HG03097 (cell line): ENCODE measurements around the gene ADD2.
"Not testable (repeated sequence)": the region's sequence is repeated elsewhere in the genome, so short reads cannot be mapped to it uniquely, and the experiment has no call there.

Experiments
- ATAC-seq: cut with Tn5 transposase; IDR thresholded peaks from one replicate; pipeline ENCODE4 v1.9.1; 2021; ENCODE audit not compliant: unreplicated experiment, low FRiP score

Gene ADD2, protein sequence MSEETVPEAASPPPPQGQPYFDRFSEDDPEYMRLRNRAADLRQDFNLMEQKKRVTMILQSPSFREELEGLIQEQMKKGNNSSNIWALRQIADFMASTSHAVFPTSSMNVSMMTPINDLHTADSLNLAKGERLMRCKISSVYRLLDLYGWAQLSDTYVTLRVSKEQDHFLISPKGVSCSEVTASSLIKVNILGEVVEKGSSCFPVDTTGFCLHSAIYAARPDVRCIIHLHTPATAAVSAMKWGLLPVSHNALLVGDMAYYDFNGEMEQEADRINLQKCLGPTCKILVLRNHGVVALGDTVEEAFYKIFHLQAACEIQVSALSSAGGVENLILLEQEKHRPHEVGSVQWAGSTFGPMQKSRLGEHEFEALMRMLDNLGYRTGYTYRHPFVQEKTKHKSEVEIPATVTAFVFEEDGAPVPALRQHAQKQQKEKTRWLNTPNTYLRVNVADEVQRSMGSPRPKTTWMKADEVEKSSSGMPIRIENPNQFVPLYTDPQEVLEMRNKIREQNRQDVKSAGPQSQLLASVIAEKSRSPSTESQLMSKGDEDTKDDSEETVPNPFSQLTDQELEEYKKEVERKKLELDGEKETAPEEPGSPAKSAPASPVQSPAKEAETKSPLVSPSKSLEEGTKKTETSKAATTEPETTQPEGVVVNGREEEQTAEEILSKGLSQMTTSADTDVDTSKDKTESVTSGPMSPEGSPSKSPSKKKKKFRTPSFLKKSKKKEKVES

GRCh38 chr2:70767699-70768589 lies at the start of gene ADD2:
Gene ADD2, minus strand, starts transcription at chr2:70768200. Its CDS starts 61,792 bp downstream, at chr2:70706408.
- no peak for ATAC-seq

DNA sequence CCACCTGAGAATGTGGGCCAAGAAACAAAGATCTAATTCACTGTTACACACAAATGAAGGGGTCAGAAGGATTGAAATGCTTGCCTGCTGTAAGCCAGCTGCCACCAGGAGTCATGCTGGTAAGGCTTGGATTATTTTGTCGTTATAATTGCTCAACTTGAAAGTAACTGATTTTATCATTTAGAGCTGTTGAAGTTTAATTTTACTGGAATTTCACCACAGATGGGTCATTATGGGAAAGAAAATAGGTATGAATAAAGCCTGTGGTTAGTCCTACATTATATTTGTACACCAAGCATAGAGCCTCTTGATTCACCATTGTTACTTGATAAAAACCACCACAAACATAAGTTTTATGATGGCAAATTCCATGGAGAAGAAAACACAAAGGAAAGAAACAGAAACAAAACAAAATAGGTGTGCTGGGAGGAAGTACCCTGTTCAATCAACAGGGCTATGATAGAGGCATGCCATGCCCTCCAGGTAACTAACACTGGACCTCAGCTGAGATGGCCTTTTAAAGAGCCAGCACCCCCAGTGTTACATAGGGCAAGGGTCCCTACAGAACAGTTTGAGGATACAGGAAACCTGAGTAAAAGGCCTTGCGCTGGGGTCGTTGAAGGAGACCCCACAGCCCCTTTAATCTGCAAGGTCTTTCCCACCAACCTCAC lies 49.4 kb upstream of the ADD2 start:
- ATAC-seq = no peak

GRCh38 chr2:70816726-70817125 lies 48.7 kb upstream of the ADD2 start:
- ATAC-seq = no peak

DNA sequence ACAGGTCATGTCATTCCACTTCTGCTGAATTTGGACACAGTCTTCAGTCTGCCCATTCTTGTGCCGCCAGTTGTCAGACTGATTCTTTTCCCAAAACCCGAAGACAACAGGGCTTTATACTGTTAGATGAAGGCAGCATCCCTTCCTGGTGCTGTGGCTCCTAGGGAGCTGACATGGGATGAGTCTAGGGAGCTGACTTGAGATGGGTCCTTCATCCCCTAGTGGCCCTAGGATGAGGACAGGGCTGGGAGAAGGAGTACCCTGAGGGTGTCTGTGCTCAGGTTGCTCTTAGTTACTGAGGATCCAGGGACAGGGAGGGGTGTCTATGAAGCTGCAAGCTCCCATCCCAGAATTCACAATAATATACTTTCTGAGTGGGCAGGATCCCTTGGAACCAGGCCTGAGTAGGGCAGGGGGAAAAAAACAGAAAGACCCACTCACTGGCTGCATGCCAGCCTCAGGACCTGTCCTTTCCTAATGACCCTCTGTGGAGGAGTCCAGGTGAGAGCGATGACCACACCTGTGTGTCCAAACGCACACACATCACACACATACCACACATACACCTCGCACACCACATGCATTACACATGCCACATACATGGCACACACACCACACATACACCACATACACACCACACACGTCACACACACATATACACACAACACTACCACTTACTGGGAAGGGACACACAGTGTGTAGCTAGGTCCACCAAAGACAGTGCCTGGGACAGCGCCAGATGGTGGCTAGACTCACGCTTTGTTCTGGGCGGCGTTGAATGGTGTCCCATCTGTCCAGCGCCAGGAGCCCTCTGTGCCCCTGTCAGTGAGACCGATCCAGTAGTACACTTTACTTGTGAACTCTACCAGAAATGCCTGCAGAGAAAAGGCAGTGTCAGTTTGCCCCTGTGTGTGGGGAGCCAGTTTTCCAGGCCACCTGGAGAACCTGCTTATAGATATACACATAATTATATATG lies 41.3 kb upstream of the ADD2 start:
- ATAC-seq = no peak

GRCh38 chr2:70807828-70808118 lies 39.8 kb upstream of the ADD2 start:
- ATAC-seq = no peak

- no peak for ATAC-seq
Observed at GRCh38 chr2:70807102-70807827, 39.3 kb upstream of the ADD2 start.

- no peak for ATAC-seq
Observed at GRCh38 chr2:70806620-70807019, 38.6 kb upstream of the ADD2 start.

DNA sequence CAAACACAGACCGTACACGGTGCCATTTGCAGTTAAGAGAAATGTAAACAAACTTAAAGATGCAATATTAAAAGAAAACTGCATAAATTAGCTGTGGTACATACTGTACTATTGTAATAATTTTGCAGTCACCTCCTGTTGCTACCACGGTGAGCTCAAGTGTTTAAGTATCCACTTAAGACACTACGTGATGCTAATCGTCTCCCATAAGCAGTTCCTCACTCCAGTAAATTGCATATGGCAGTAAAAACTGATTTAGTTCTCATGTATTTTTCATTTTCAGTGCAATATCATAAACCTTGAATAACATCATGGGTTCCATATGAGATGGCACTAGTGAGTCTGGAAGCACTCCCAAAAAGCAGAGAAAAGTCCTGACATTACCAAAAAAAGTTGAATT lies 38.0 kb upstream of the ADD2 start:
- ATAC-seq = no peak

GRCh38 chr2:70801607-70802263 lies 33.7 kb upstream of the ADD2 start:
- ATAC-seq = no peak

GRCh38 chr2:70799706-70800105 lies 31.7 kb upstream of the ADD2 start:
- no peak for ATAC-seq

GRCh38 chr2:70797996-70798395 lies 30.0 kb upstream of the ADD2 start:
- ATAC-seq = not testable (repeated sequence)

DNA sequence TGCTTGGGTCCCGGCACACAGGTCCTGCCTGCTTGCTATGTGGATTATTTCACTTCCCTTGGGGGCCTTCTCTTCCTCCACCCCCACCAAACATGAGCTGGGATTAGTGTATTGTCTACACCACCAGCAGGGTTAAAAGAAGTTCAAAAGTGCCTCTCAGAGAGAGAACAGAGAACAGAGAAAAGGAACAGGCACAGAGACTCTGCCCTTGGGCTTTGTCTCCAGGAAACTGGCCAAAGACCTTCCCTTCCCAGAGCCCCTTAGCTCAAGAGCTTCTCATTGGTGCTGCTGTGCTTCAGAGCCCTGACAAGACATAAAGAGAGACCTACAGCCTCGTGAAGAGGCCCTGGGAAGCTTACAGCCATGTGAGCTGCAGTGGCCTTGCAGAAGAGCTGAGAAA lies 29.5 kb upstream of the ADD2 start:
- no peak for ATAC-seq

- no peak for ATAC-seq
Observed at GRCh38 chr2:70796262-70796661, 28.3 kb upstream of the ADD2 start.

- no peak for ATAC-seq
Observed at GRCh38 chr2:70795164-70795995, 27.4 kb upstream of the ADD2 start.

DNA sequence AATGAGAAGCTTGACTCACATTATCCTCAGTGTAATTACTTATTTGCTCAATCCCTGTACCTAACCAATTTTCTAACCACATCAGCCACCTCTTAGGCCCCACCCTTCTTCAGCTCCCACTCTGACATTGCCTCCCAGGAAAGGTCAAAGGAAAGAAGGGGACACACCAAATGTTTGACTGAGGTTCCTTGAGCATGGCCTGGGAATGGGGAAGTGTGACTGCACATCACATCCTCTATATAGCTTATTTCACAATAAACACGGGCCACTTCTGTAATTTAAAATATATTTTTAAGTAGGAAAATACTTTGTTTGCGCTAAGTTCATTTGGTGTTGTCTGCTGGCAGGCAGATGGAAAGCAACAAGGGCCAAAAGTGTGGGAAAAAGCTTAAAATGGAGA lies 25.4 kb upstream of the ADD2 start:
- ATAC-seq = no peak

DNA sequence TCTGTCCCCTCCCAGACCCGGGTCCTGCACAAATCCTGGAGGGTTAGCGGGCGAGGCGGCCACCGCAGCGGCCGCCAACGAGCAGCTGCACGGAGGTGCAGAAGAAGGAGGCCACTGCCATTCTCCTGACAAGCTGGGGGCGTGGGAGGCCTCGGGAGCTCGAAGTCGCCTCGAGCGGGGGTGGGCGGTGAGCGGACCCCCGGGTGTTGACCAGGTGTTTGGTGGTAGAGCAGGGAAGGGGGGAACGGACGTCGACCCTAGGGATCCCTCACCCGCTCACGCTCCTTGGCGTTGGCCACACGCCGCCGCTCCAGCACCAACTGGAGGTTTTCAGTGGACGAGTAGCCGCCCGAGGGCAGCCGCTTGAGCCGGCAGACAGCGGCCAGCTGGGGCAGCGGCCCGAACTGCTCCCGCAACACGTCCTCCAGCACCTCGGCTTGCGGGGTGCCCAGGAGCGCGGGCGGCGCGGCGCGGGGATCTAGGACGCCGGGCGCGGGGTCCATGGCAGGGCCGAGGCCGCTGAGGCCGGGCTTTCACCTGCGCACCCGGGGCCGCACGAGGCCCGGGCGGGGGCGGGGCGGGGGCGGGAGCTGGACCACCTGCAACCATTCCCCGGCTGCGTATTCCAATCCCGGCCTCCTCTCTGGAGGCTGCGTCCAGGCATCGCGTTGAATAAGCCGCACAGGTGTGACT lies 22.3 kb upstream of the ADD2 start, which contains the start of gene FIGLA:
TSS of gene FIGLA (minus strand) at position 508 of the 693 bp plus-strand sequence. CDS start at position 503, 5 bp downstream.
- ATAC-seq = no peak
